HG02943 (cell line): ENCODE results near the gene MARCKS.

Source experiments
- ATAC-seq: cut with Tn5 transposase; IDR thresholded peaks from one replicate; pipeline ENCODE4 v1.9.1; 2021; ENCODE audit warnings: mild to moderate bottlenecking, low read depth, moderate library complexity; ENCODE audit not compliant: unreplicated experiment

MARCKS gene

GRCh38 chr6:113856625-113857555, at the start of gene MARCKS:
Gene MARCKS, plus strand, starts transcription at chr6:113857345. Its CDS starts 401 bp downstream, at chr6:113857746.
- ATAC-seq = peak; percentile 21

GRCh38 chr6:113809826-113810225, 47.3 kb upstream of the MARCKS start:
- peak; percentile 61 for ATAC-seq

- no peak for ATAC-seq
Observed at GRCh38 chr6:113813142-113813541, 44.0 kb upstream of the MARCKS start.

- no peak for ATAC-seq
Observed at GRCh38 chr6:113818578-113818977, 38.6 kb upstream of the MARCKS start.

GRCh38 chr6:113819169-113819830, 37.8 kb upstream of the MARCKS start:
- ATAC-seq = no peak

- ATAC-seq = no peak
Observed at GRCh38 chr6:113820761-113821160, 36.4 kb upstream of the MARCKS start.

- ATAC-seq = no peak
Observed at GRCh38 chr6:113821445-113821844, 35.7 kb upstream of the MARCKS start.

- no peak for ATAC-seq
Observed at GRCh38 chr6:113823916-113824315, 33.2 kb upstream of the MARCKS start.

- ATAC-seq = no peak
Observed at GRCh38 chr6:113824411-113824810, 32.7 kb upstream of the MARCKS start.

GRCh38 chr6:113824866-113825265, 32.3 kb upstream of the MARCKS start:
- no peak for ATAC-seq

GRCh38 chr6:113825781-113826180, 31.4 kb upstream of the MARCKS start:
- ATAC-seq = no peak

- ATAC-seq = no peak
Observed at GRCh38 chr6:113828984-113829695, 28.0 kb upstream of the MARCKS start.

GRCh38 chr6:113829696-113830045, 27.5 kb upstream of the MARCKS start:
- ATAC-seq = no peak

- ATAC-seq = no peak
Observed at GRCh38 chr6:113830140-113830539, 27.0 kb upstream of the MARCKS start.

- ATAC-seq = no peak
Observed at GRCh38 chr6:113833537-113833936, 23.6 kb upstream of the MARCKS start.

GRCh38 chr6:113837170-113837569, 20.0 kb upstream of the MARCKS start:
- ATAC-seq = no peak

GRCh38 chr6:113842165-113842564, 15.0 kb upstream of the MARCKS start:
- no peak for ATAC-seq

- ATAC-seq = no peak
Observed at GRCh38 chr6:113843500-113844073, 13.6 kb upstream of the MARCKS start.

- no peak for ATAC-seq
Observed at GRCh38 chr6:113846577-113846976, 10.6 kb upstream of the MARCKS start.

GRCh38 chr6:113847447-113847846, 9.7 kb upstream of the MARCKS start:
- no peak for ATAC-seq

- ATAC-seq = no peak
Observed at GRCh38 chr6:113848280-113848679, 8.9 kb upstream of the MARCKS start.
